ENCODE data around the gene PKMYT1. TPM values are rescaled to one million over a fixed set of nuclear protein-coding genes. Genes with fewer than 3 reads are reported as not detected.

Gene PKMYT1
- total and polyA plus RNA-seq, 9 of the 15 experiments (the other 6 are each of a cell fraction or from before 2014, with no cell fraction given): 8.7 to 201 (median 37.8) TPM

DNA sequence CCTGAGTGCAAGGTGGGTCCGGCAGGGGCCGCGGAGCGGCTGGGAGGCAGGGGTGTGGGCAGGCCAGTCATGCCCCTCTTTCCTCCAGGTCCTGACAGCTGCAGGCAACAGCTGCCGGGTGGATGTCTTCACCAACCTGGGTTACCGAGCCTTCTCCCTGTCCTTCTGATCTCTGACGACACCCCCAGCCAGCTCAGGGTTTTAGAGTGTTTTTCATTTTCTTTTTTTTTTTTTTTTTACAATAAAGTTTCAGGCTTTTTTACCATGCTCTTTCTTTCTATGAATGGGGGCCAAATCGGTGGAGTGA lies 47.2 kb upstream of the PKMYT1 start:
- DNase-seq (ENCODE audit: extremely low read depth in 1 of 4, low spot score in 3 of 4) (no peak), FAIRE-seq (no peak), ATAC-seq (no peak)
- H3K9ac ChIP-seq (ENCODE audit: insufficient read depth in 1 of 2, low read depth in 2 of 2, low read length in 2 of 2): peak overlapping the region in 1 of 2 experiments; percentile 31; a peak in 2 of 4 replicates
- no peak overlapping the region for H3K4me3 ChIP-seq
- WGBS (ENCODE audit: insufficient coverage, low coverage, missing lambda C conversion rate): 82% methylated on average over 8 of the region's 8 CpGs
- no peak overlapping the region for H2AFZ ChIP-seq (ENCODE audit: low read depth, low read length)
- H3K27ac ChIP-seq (ENCODE audit: extremely low read depth, low read depth, low read length): no peak overlapping the region
- H3K79me2 ChIP-seq (ENCODE audit: control insufficient read depth, insufficient read depth, low read length): peaks cover 19% of the 10 kb centered on the region
- H3K4me2 ChIP-seq (ENCODE audit: insufficient read depth, low read length): no peak overlapping the region
- ChIA-PET CTCF (ENCODE audit: low intra/inter-chr PET ratio) (interaction anchor here (0.8 kb wide), 1 partner anchor 24 kb away, joined by 3 read pairs; no protein-coding TSS in a partner anchor), POLR2A (interaction anchor here (0.6 to 1.9 kb wide), 7 partner anchors 19 to 130 kb away, joined by 3 to 6 read pairs (median 4); no protein-coding TSS in a partner anchor)
- in situ Hi-C loops (cut with MboI) (no loop called here), intact Hi-C loops (cut with micrococcal nuclease) (loop anchor here (10.0 kb wide), 1 partner anchor 63 kb away; the partner anchor contains the start of genes KREMEN2 and PAQR4)
- peaks cover 24 to 81% of the 10 kb centered on the region in 2 experiments for H3K4me1 ChIP-seq (replicated peaks in 1 of 2; ENCODE audit: control insufficient read depth in 2 of 2, insufficient read depth in 2 of 2, low read length in 2 of 2)
- TF ChIP-seq ZNF175 (CRISPR knock-in tag; IDR thresholded peaks at IDR 0.05; ENCODE audit: low read depth) (no peak), ZBTB40 (IDR thresholded peaks at IDR 0.05) (0 out of 2 replicates have a peak, but pooled peaks have one; percentile 14), ZBTB40 (CRISPR knock-in tag; IDR thresholded peaks at IDR 0.05) (peak; percentile 61; the same call in 1 of the 2 replicates)
- H4K20me1 ChIP-seq (replicated peaks; ENCODE audit: control insufficient read depth, insufficient read depth, low read length): peaks cover 13% of the 10 kb centered on the region; the same call in 1 of the 2 replicates
- peaks cover 12 to 32% of the 10 kb centered on the region in 2 experiments; a peak in 4 of 5 replicates for H3K27me3 ChIP-seq (ENCODE audit: control insufficient read depth in 2 of 2, insufficient read depth in 2 of 2, low read length in 2 of 2)
- no peaks in the 10 kb centered on the region for H3K9me1 ChIP-seq (ENCODE audit: control insufficient read depth, insufficient read depth, low read length)
- peaks cover 29% of the 10 kb centered on the region; the same call in 2 of the 3 replicates for H3K36me3 ChIP-seq (ENCODE audit: control insufficient read depth, insufficient read depth, low read length)
- BruUV-seq (replicated peaks): no TSS peak
- H3K9me3 ChIP-seq (replicated peaks; ENCODE audit: control insufficient read depth, insufficient read depth, low read depth, low read length): no peaks in the 10 kb centered on the region
